Gastroesophageal sphincter (tissue), 4 donors: ENCODE results near the gene PBRM1. TPM values are rescaled to one million over a fixed set of nuclear protein-coding genes. Genes with fewer than 3 reads are reported as not detected.

Experiments used
- ATAC-seq: fragments of 150-250 bp; one replicate; pipeline ENCODE4 v1.9.1; 2016; ENCODE audit warnings: mild to moderate bottlenecking, moderate library complexity
- H3K27ac ChIP-seq, 4 donors: fragments of 200-600 bp; sonication (generic) in 3 of 4; 1 replicate in 3 of 4; 2 replicates in 1 of 4; pipeline ENCODE4 v1.5.1; 2016 to 2019
- H3K27me3 ChIP-seq: fragments of 200-600 bp; sonication (generic); one replicate; pipeline ENCODE4 v1.5.1; 2019
- H3K36me3 ChIP-seq, 2 donors: fragments of 200-600 bp; sonication (generic); one replicate each; pipeline ENCODE4 v1.5.1; 2019; ENCODE audit warnings: control low read depth in 1 of 2
- H3K4me1 ChIP-seq, 3 donors: fragments of 200-600 bp; sonication (generic); 1 replicate in 2 of 3; 2 replicates in 1 of 3; pipeline ENCODE4 v1.5.1; 2016 to 2019; ENCODE audit warnings: control low read depth in 2 of 3
- H3K4me3 ChIP-seq, 2 donors: fragments of 200-600 bp; sonication (generic); one replicate each; pipeline ENCODE4 v1.5.1; 2019; ENCODE audit warnings: mild to moderate bottlenecking in 1 of 2, moderate library complexity in 1 of 2
- H3K9me3 ChIP-seq, 3 donors: fragments of 200-600 bp; sonication (generic); one replicate each; pipeline ENCODE4 v1.5.1; 2017 to 2019; ENCODE audit warnings: control low read depth in 2 of 3
- CTCF ChIP-seq, 4 experiments: fragments of 200-600 bp in 2 of 4; fragments of 450-650 bp in 2 of 4; sonication (generic) in 1 of 4; IDR thresholded peaks; one replicate each; pipeline ENCODE4 v1.5.1; 2017 to 2019; ENCODE audit warnings: antibody characterized with exemption in 4 of 4, mild to moderate bottlenecking in 2 of 4, moderate library complexity in 2 of 4
- EP300 ChIP-seq: sonication (generic); formaldehyde crosslinking; IDR thresholded peaks from one replicate; pipeline ENCODE4 v1.6.1; 2017; ENCODE audit warnings: antibody characterized with exemption, mild to moderate bottlenecking
- POLR2A ChIP-seq, 2 donors: fragments of 450-650 bp; IDR thresholded peaks; one replicate each; pipeline ENCODE4 v1.6.1; 2017; ENCODE audit warnings: antibody characterized with exemption in 2 of 2, mild to moderate bottlenecking in 2 of 2, moderate library complexity in 1 of 2
- POLR2AphosphoS5 ChIP-seq: sonication (generic); formaldehyde crosslinking; IDR thresholded peaks from one replicate; pipeline ENCODE4 v1.6.1; 2017; ENCODE audit warnings: antibody characterized with exemption
- WGBS, 2 donors: methylation state at CpG; one replicate each; pipeline ENCODE4 v1.1.5; 2018; ENCODE audit warnings: low coverage in 1 of 2; 5-methylcytosine and 5-hydroxymethylcytosine counted together
- total RNA-seq, 4 donors: library from RNA; depleted of rRNA; stranded (reverse); fragments of >200 nt; gene quantifications; one replicate each; pipeline ENCODE4 v1.1.0, GENCODE V29; 2016

The PBRM1 gene
- total RNA-seq, 4 donors from 2014 or later, result 73.9 to 105 (median 98.4) TPM

GRCh38 chr3:52552089-52552488 lies 133.6 kb downstream of the PBRM1 start:
- H3K4me1 ChIP-seq, result peaks cover 0 to 18% (median 0%) of the 10 kb centered on the region in 3 donors
- TF ChIP-seq POLR2A (IDR thresholded peaks at IDR 0.05) (no peak), CTCF (IDR thresholded peaks at IDR 0.05) (no peak), EP300 (no peak)
- no peaks in the 10 kb centered on the region for H3K9me3 ChIP-seq
- H3K36me3 ChIP-seq, result peaks cover 0 to 77% of the 10 kb centered on the region in 2 donors
- no peak overlapping the region for H3K4me3 ChIP-seq
- no peak overlapping the region for H3K27ac ChIP-seq
- no peaks in the 10 kb centered on the region for H3K27me3 ChIP-seq
- 0 to 87% methylated on average over 1 to 3 of the region's 3 CpGs for WGBS, 2 donors
- no peak for ATAC-seq

- H3K4me3 ChIP-seq, result no peak overlapping the region
- no peak for TF ChIP-seq EP300
- TF ChIP-seq CTCF (IDR thresholded peaks at IDR 0.05), result no peak
- TF ChIP-seq POLR2AphosphoS5, result no peak
- TF ChIP-seq POLR2A (IDR thresholded peaks at IDR 0.05), result no peak
- peaks cover 0 to 85% of the 10 kb centered on the region in 2 donors for H3K36me3 ChIP-seq
These were observed 134.6 kb downstream of the PBRM1 start for GRCh38 chr3:52551118-52551517.

GRCh38 chr3:52547143-52547542 lies 138.6 kb downstream of the PBRM1 start:
- peaks cover 0 to 16% (median 0%) of the 10 kb centered on the region in 3 donors for H3K4me1 ChIP-seq
- H3K27me3 ChIP-seq, result no peaks in the 10 kb centered on the region
- WGBS, 2 donors, result 55 to 63% methylated on average over 2 of the region's 2 CpGs
- TF ChIP-seq POLR2AphosphoS5, result no peak
- no peak for TF ChIP-seq EP300
- no peak for TF ChIP-seq POLR2A (IDR thresholded peaks at IDR 0.05)
- TF ChIP-seq CTCF (IDR thresholded peaks at IDR 0.05), result no peak
- no peak overlapping the region for H3K27ac ChIP-seq
- ATAC-seq, result no peak
- no peaks in the 10 kb centered on the region for H3K9me3 ChIP-seq
- peaks cover 0 to 84% of the 10 kb centered on the region in 2 donors for H3K36me3 ChIP-seq
- H3K4me3 ChIP-seq, result no peak overlapping the region

More at GRCh38 chr3:52551118-52551517, 134.6 kb downstream of the PBRM1 start:
- no peak for ATAC-seq
- H3K27me3 ChIP-seq, result no peaks in the 10 kb centered on the region
- peaks cover 0 to 11% (median 0%) of the 10 kb centered on the region in 3 donors for H3K4me1 ChIP-seq
- H3K9me3 ChIP-seq, result no peaks in the 10 kb centered on the region
- H3K27ac ChIP-seq, result no peak overlapping the region

GRCh38 chr3:52546111-52546901 lies 139.4 kb downstream of the PBRM1 start:
- H3K9me3 ChIP-seq, result no peaks in the 10 kb centered on the region
- H3K27me3 ChIP-seq, result no peaks in the 10 kb centered on the region
- TF ChIP-seq CTCF (IDR thresholded peaks at IDR 0.05), result no peak
- no peak for TF ChIP-seq EP300
- no peak overlapping the region for H3K27ac ChIP-seq
- whole genome bisulfite sequencing, 2 donors, result 70 to 76% methylated on average over 2 to 3 of the region's 3 CpGs
- peaks cover 0 to 84% of the 10 kb centered on the region in 2 donors for H3K36me3 ChIP-seq
- ATAC-seq, result no peak
- peaks cover 0 to 16% (median 0%) of the 10 kb centered on the region in 3 donors for H3K4me1 ChIP-seq
- no peak overlapping the region for H3K4me3 ChIP-seq

- WGBS, 2 donors, result 83 to 97% methylated on average over 2 to 3 of the region's 4 CpGs
- TF ChIP-seq CTCF (IDR thresholded peaks at IDR 0.05) (no peak), EP300 (no peak), POLR2AphosphoS5 (no peak), POLR2A (IDR thresholded peaks at IDR 0.05) (no peak)
- no peaks in the 10 kb centered on the region for H3K9me3 ChIP-seq
- no peaks in the 10 kb centered on the region for H3K27me3 ChIP-seq
- H3K4me1 ChIP-seq, result peaks cover 0 to 21% (median 0%) of the 10 kb centered on the region in 3 donors
- peaks cover 0 to 76% of the 10 kb centered on the region in 2 donors for H3K36me3 ChIP-seq
- no peak overlapping the region for H3K27ac ChIP-seq
- no peak overlapping the region for H3K4me3 ChIP-seq
- no peak for ATAC-seq
These were observed 140.8 kb downstream of the PBRM1 start for GRCh38 chr3:52544937-52545336.
